HepG2 (cell line): Measurements from ENCODE around the gene AQP9. TPM values are rescaled to one million over a fixed set of nuclear protein-coding genes. Genes with fewer than 3 reads are reported as not detected.

Experiments used
- DNMT1 ChIP-seq: sonication (generic); formaldehyde crosslinking; IDR thresholded peaks from 2 replicates; pipeline ENCODE4 v1.5.1; 2020; ENCODE audit warnings: mild to moderate bottlenecking, missing genetic modification reagents
- ELF3 ChIP-seq: IDR thresholded peaks from 2 replicates; pipeline ENCODE4 v1.6.1; 2016; ENCODE audit warnings: missing genetic modification reagents, missing compliant biosample characterization
- ERF ChIP-seq: IDR thresholded peaks from 2 replicates; pipeline ENCODE4 v1.6.1; 2018; ENCODE audit warnings: missing biosample characterization, missing genetic modification reagents
- GABPA ChIP-seq, 2 experiments: IDR thresholded peaks; 2 replicates each; pipeline ENCODE4 v1.6.1; 2011 to 2016; ENCODE audit warnings: low read depth in 2 of 2, low read length in 1 of 2, missing biosample characterization in 1 of 2, missing genetic modification characterization in 1 of 2
- GZF1 ChIP-seq: sonication (generic); formaldehyde crosslinking; IDR thresholded peaks from 2 replicates; pipeline ENCODE4 v1.5.1; 2020; ENCODE audit warnings: mild to moderate bottlenecking, missing genetic modification reagents
- NCOA1 ChIP-seq: sonication (generic); formaldehyde crosslinking; IDR thresholded peaks from 2 replicates; pipeline ENCODE4 v1.9.0; 2021; ENCODE audit warnings: missing genetic modification reagents
- PITX1 ChIP-seq: sonication (generic); formaldehyde crosslinking; IDR thresholded peaks from 2 replicates; pipeline ENCODE4 v1.5.1; 2020; ENCODE audit warnings: mild to moderate bottlenecking, missing genetic modification reagents
- SMC3 ChIP-seq: IDR thresholded peaks from 2 replicates; pipeline ENCODE4 v1.6.1; 2011; ENCODE audit warnings: low read length, improper control_type of control experiment
- SNAI1 ChIP-seq: sonication (generic); formaldehyde crosslinking; IDR thresholded peaks from 2 replicates; pipeline ENCODE4 v1.5.0; 2020; ENCODE audit warnings: mild to moderate bottlenecking, missing genetic modification reagents, borderline replicate concordance
- ZBTB1 ChIP-seq: sonication (generic); formaldehyde crosslinking; IDR thresholded peaks from 2 replicates; pipeline ENCODE4 v1.4.0; 2020; ENCODE audit warnings: missing genetic modification reagents, borderline replicate concordance
- ZNF235 ChIP-seq: sonication (generic); formaldehyde crosslinking; IDR thresholded peaks from 2 replicates; pipeline ENCODE4 v1.8.1; 2023; ENCODE audit warnings: mild to moderate bottlenecking, missing genetic modification reagents, borderline replicate concordance
- ZNF333 ChIP-seq: sonication (generic); formaldehyde crosslinking; IDR thresholded peaks from 2 replicates; pipeline ENCODE4 v1.4.0; 2020; ENCODE audit warnings: mild to moderate bottlenecking, missing genetic modification reagents, borderline replicate concordance
- ZNF569 ChIP-seq: sonication (generic); formaldehyde crosslinking; IDR thresholded peaks from 2 replicates; pipeline ENCODE4 v1.5.0; 2020; ENCODE audit warnings: mild to moderate bottlenecking, missing genetic modification reagents, moderate library complexity, borderline replicate concordance
- polyA plus RNA-seq, 8 experiments: library from polyadenylated mRNA; depleted of rRNA in 3 of 8; stranded (reverse) in 7 of 8; unstranded in 1 of 8; fragments of >200 nt; fragmentation: Illumina TruSeq in 4 of 8; extraction: Trizol in 4 of 8; gene quantifications; 2 replicates each; pipeline versions ENCODE4 v1.2.1 to v1.2.3, GENCODE V29; 2011 to 2016; ENCODE audit warnings: low read depth in 4 of 8, missing spikeins in 1 of 8, mixed read lengths in 1 of 8; ENCODE audit not compliant: insufficient read depth in 1 of 8
- total RNA-seq, 5 experiments: library from RNA; depleted of rRNA; stranded (reverse); fragments of >200 nt; fragmentation: Illumina TruSeq; extraction: Trizol; gene quantifications; 2 replicates each; pipeline ENCODE4 v1.2.3, GENCODE V29; 2016; ENCODE audit warnings: low read depth in 1 of 5
- TF ChIP-seq, protein P1 (sequence below): sonication (generic); formaldehyde crosslinking; IDR thresholded peaks from 2 replicates; pipeline ENCODE4 v1.8.1; 2023; ENCODE audit warnings: mild to moderate bottlenecking, missing genetic modification reagents
- TF ChIP-seq, protein P2 (sequence below), 2 experiments: fragments of 450-650 bp in 1 of 2; sonication (generic) in 1 of 2; formaldehyde crosslinking; IDR thresholded peaks; 2 replicates each; pipeline versions ENCODE4 v1.5.0 to v1.8.0; 2020 to 2022; ENCODE audit warnings: mild to moderate bottlenecking in 1 of 2, missing genetic modification reagents in 1 of 2
- TF ChIP-seq, protein P3 (sequence below): sonication (generic); formaldehyde crosslinking; IDR thresholded peaks from 2 replicates; pipeline ENCODE4 v1.4.0; 2020; ENCODE audit warnings: low read depth, mild to moderate bottlenecking, missing genetic modification reagents
- TF ChIP-seq, protein P4 (sequence below): sonication (generic); formaldehyde crosslinking; IDR thresholded peaks from 2 replicates; pipeline ENCODE4 v1.8.0; 2022; ENCODE audit warnings: low read depth, missing genetic modification reagents
- TF ChIP-seq, protein P5 (sequence below): sonication (generic); formaldehyde crosslinking; conservative IDR thresholded peaks from 2 replicates; pipeline ENCODE4 v1.8.1; 2023; ENCODE audit warnings: missing genetic modification reagents
- TF ChIP-seq, protein P6 (sequence below): sonication (generic); formaldehyde crosslinking; IDR thresholded peaks from 2 replicates; pipeline ENCODE4 v1.4.0; 2020; ENCODE audit warnings: mild to moderate bottlenecking, missing genetic modification reagents
- TF ChIP-seq, protein P7 (sequence below): IDR thresholded peaks from 2 replicates; pipeline ENCODE4 v1.6.1; 2012; ENCODE audit warnings: low read depth, low read length, improper control_type of control experiment

AQP9 gene
- total and polyA plus RNA-seq, 2 of the 13 experiments (the other 11 are each of a cell fraction or from before 2014, with no cell fraction given), result not detected

DNA sequence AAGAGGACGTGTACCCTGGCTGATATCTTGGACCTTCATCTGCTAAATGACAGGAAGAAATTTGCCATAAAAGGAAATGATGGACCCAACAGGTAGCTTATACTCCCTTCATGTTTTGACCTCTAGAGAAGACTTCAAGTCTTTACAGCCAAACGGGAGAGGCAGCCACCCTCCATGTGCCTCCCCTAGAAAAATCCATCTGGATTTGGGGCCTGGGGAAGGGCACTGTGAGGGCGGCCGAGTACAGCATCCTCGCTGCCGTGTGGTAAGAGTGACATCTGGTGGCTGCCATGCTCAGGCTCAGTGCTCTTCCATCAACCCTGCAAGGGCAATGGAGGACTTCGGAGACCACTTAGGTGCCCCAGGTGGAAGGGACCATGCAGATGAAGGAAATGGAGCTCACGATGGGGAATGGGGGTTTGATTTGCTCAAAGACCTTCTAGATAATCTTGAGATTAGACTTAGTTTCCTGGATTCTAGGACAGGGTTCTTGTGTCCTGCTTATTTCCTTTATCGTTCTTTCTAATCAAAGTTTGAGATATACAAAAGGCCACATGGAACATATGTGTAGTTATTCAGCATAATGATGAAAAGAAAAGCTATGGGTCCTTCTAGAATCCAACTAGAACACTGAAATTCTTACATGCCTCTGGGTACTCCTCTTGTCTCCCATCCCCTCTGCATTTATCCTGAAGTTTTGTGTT lies 44.4 kb downstream of the AQP9 start (continued):
- TF ChIP-seq, protein P1, sequence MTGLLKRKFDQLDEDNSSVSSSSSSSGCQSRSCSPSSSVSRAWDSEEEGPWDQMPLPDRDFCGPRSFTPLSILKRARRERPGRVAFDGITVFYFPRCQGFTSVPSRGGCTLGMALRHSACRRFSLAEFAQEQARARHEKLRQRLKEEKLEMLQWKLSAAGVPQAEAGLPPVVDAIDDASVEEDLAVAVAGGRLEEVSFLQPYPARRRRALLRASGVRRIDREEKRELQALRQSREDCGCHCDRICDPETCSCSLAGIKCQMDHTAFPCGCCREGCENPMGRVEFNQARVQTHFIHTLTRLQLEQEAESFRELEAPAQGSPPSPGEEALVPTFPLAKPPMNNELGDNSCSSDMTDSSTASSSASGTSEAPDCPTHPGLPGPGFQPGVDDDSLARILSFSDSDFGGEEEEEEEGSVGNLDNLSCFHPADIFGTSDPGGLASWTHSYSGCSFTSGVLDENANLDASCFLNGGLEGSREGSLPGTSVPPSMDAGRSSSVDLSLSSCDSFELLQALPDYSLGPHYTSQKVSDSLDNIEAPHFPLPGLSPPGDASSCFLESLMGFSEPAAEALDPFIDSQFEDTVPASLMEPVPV, result no peak
- TF ChIP-seq ZNF333 (CRISPR knock-in tag) (no peak), ERF (0 out of 2 replicates have a peak, but pooled peaks have one; percentile 51), DNMT1 (no peak), PITX1 (CRISPR knock-in tag) (0 out of 2 replicates have a peak, but pooled peaks have one; percentile 37), SNAI1 (CRISPR knock-in tag) (no peak), SMC3 (peak; percentile 91), NCOA1 (CRISPR knock-in tag) (no peak), ZBTB1 (no peak), ELF3 (CRISPR knock-in tag) (0 out of 2 replicates have a peak, but pooled peaks have one; percentile 20), GABPA (IDR thresholded peaks at IDR 0.05; ENCODE audit: low read depth, low read length) (no peak), GABPA (CRISPR knock-in tag; IDR thresholded peaks at IDR 0.05; ENCODE audit: low read depth) (no peak), GZF1 (CRISPR knock-in tag) (no peak), ZNF569 (CRISPR knock-in tag) (no peak), ZNF235 (CRISPR knock-in tag) (no peak)
- TF ChIP-seq, protein P2, sequence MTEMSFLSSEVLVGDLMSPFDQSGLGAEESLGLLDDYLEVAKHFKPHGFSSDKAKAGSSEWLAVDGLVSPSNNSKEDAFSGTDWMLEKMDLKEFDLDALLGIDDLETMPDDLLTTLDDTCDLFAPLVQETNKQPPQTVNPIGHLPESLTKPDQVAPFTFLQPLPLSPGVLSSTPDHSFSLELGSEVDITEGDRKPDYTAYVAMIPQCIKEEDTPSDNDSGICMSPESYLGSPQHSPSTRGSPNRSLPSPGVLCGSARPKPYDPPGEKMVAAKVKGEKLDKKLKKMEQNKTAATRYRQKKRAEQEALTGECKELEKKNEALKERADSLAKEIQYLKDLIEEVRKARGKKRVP (CRISPR knock-in tag; IDR thresholded peaks at IDR 0.05), result no peak
- TF ChIP-seq, protein P3, sequence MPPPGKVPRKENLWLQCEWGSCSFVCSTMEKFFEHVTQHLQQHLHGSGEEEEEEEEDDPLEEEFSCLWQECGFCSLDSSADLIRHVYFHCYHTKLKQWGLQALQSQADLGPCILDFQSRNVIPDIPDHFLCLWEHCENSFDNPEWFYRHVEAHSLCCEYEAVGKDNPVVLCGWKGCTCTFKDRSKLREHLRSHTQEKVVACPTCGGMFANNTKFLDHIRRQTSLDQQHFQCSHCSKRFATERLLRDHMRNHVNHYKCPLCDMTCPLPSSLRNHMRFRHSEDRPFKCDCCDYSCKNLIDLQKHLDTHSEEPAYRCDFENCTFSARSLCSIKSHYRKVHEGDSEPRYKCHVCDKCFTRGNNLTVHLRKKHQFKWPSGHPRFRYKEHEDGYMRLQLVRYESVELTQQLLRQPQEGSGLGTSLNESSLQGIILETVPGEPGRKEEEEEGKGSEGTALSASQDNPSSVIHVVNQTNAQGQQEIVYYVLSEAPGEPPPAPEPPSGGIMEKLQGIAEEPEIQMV (CRISPR knock-in tag), result no peak; the same call in 1 of the 2 replicates
- TF ChIP-seq, protein P4, sequence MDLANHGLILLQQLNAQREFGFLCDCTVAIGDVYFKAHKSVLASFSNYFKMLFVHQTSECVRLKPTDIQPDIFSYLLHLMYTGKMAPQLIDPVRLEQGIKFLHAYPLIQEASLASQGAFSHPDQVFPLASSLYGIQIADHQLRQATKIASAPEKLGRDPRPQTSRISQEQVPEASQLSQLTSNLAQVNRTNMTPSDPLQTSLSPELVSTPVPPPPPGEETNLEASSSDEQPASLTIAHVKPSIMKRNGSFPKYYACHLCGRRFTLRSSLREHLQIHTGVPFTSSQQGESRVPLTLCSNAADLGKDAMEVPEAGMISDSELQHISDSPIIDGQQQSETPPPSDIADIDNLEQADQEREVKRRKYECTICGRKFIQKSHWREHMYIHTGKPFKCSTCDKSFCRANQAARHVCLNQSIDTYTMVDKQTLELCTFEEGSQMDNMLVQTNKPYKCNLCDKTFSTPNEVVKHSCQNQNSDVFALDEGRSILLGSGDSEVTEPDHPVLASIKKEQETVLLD, result no peak
- TF ChIP-seq, protein P5, sequence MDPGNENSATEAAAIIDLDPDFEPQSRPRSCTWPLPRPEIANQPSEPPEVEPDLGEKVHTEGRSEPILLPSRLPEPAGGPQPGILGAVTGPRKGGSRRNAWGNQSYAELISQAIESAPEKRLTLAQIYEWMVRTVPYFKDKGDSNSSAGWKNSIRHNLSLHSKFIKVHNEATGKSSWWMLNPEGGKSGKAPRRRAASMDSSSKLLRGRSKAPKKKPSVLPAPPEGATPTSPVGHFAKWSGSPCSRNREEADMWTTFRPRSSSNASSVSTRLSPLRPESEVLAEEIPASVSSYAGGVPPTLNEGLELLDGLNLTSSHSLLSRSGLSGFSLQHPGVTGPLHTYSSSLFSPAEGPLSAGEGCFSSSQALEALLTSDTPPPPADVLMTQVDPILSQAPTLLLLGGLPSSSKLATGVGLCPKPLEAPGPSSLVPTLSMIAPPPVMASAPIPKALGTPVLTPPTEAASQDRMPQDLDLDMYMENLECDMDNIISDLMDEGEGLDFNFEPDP, result no peak
- TF ChIP-seq, protein P6, sequence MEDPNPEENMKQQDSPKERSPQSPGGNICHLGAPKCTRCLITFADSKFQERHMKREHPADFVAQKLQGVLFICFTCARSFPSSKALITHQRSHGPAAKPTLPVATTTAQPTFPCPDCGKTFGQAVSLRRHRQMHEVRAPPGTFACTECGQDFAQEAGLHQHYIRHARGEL (CRISPR knock-in tag), result no peak
- TF ChIP-seq, protein P7, sequence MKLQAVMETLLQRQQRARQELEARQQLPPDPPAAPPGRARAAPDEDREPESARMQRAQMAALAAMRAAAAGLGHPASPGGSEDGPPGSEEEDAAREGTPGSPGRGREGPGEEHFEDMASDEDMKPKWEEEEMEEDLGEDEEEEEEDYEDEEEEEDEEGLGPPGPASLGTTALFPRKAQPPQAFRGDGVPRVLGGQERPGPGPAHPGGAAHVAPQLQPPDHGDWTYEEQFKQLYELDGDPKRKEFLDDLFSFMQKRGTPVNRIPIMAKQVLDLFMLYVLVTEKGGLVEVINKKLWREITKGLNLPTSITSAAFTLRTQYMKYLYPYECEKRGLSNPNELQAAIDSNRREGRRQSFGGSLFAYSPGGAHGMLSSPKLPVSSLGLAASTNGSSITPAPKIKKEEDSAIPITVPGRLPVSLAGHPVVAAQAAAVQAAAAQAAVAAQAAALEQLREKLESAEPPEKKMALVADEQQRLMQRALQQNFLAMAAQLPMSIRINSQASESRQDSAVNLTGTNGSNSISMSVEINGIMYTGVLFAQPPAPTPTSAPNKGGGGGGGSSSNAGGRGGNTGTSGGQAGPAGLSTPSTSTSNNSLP, result no peak
